Measurements from ENCODE around the gene TRABD2B. TPM values are rescaled to one million over a fixed set of nuclear protein-coding genes. Genes with fewer than 3 reads are reported as not detected.

TRABD2B gene
- total and polyA plus RNA-seq, 2 experiments from 2014 or later = 1.6 to 2.0 TPM

GRCh38 chr1:48023488-48023887, 26.3 kb upstream of the TRABD2B start:
- peaks cover 3% of the 10 kb centered on the region for H3K27me3 Mint-ChIP-seq (ENCODE audit: insufficient read depth, low read depth, poor library complexity)
- no peaks in the 10 kb centered on the region for H3K36me3 Mint-ChIP-seq (ENCODE audit: low read depth)
- no peak overlapping the region for H3K4me3 Mint-ChIP-seq
- Histone ChIP-seq H3K27ac (ENCODE audit: low read depth) (no peak overlapping the region), H3K9me2 (ENCODE audit: insufficient read depth) (no peaks in the 10 kb centered on the region), H3K36me3 (ENCODE audit: insufficient read depth) (no peaks in the 10 kb centered on the region), H3K4me1 (ENCODE audit: insufficient read depth) (peaks cover 19% of the 10 kb centered on the region; the same call in 1 of the 2 replicates), H4K20me1 (replicated peaks; ENCODE audit: insufficient read depth) (no peaks in the 10 kb centered on the region), H3K4me2 (no peak overlapping the region), H3K79me2 (replicated peaks; ENCODE audit: insufficient read depth) (no peaks in the 10 kb centered on the region), H3F3A (replicated peaks; ENCODE audit: low read depth) (no peaks in the 10 kb centered on the region), H3K27me3 (ENCODE audit: insufficient read depth) (no peaks in the 10 kb centered on the region), H3K4me3 (no peak overlapping the region), H2AFZ (no peak overlapping the region)
- no peak overlapping the region for H3K27ac Mint-ChIP-seq
- TF ChIP-seq ZNF114 (CRISPR knock-in tag; IDR thresholded peaks at IDR 0.05) (no peak), REST (IDR thresholded peaks at IDR 0.05; ENCODE audit: unreplicated experiment) (no peak), CTCF (conservative IDR thresholded peaks at IDR 0.05; ENCODE audit: low read depth in 2 of 2) (no peak), POLR2AphosphoS5 (IDR thresholded peaks at IDR 0.05; ENCODE audit: low read depth) (no peak), STAT1 (IDR thresholded peaks at IDR 0.05; ENCODE audit: unreplicated experiment) (no peak), ZNF331 (CRISPR knock-in tag; IDR thresholded peaks at IDR 0.05; ENCODE audit: low read depth) (no peak), EZH2 (IDR thresholded peaks at IDR 0.05; ENCODE audit: low read depth, unreplicated experiment) (no peak), NANOG (IDR thresholded peaks at IDR 0.05; ENCODE audit: borderline replicate concordance) (no peak), EZH2phosphoT487 (IDR thresholded peaks at IDR 0.05; ENCODE audit: unreplicated experiment) (no peak), CREB1 (CRISPR knock-in tag; IDR thresholded peaks at IDR 0.05; ENCODE audit: low read depth) (no peak), JUNB (IDR thresholded peaks at IDR 0.05; ENCODE audit: unreplicated experiment) (no peak), ETS1 (IDR thresholded peaks at IDR 0.05) (no peak), ZNF462 (CRISPR knock-in tag; IDR thresholded peaks at IDR 0.05) (no peak)
- H3K9me3 Mint-ChIP-seq = no peaks in the 10 kb centered on the region
- no peak for ATAC-seq
- H3K4me1 Mint-ChIP-seq = peaks cover 45% of the 10 kb centered on the region
- DNase-seq (ENCODE audit: low spot score) = no peak
